ENCODE measurements around the gene GOSR1. TPM values are rescaled to one million over a fixed set of nuclear protein-coding genes. Genes with fewer than 3 reads are reported as not detected.
"Not testable (repeated sequence)": the region's sequence is repeated elsewhere in the genome, so short reads cannot be mapped to it uniquely, and the experiment has no call there.

The GOSR1 gene
- total RNA-seq, 2 experiments from 2014 or later: 43.5 to 53.0 TPM

DNA sequence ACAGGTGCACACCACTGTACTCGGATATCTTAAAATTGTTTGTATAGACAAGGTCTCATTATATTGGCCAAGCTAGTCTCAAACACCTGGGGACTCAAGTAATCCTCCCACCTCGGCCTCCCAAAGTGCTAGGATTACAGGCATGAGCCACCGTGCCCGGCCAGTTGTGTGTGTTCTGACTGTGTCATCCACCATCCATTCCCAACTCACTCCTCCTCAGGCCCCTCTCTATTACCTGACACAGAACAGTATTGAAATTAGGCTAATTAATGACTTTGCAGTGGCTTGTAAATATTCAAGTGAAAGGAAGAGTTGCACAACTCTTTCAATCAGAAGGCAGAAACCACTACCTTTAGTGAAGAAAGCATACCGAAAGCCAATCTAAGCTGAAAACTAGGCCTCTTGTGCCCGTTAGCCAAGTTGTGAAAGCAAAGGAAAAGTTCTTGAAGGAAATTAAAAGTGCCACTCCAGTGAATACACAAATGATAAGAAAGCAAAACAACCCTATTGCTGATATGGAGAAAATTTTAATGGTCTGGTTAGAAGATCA is 28.7 kb downstream of the GOSR1 start:
- peaks cover 2% of the 10 kb centered on the region for H3K9me3 Mint-ChIP-seq (ENCODE audit: low read depth)
- H3K36me3 Mint-ChIP-seq (ENCODE audit: low read depth): peaks cover 33% of the 10 kb centered on the region
- ChIA-PET POLR2A (no interaction called here), CTCF (interaction anchor here (1.8 kb wide), 1 partner anchor 9 kb away, joined by 5 read pairs; no protein-coding TSS in a partner anchor)
- peaks cover 26% of the 10 kb centered on the region for H3K4me1 Mint-ChIP-seq
- DNase-seq: no peak
- no peak overlapping the region for H3K4me3 Mint-ChIP-seq
- intact Hi-C loops (cut with DNase I, micrococcal nuclease): no loop called here
- H3K27ac Mint-ChIP-seq: peak overlapping the region; percentile 38
- no peaks in the 10 kb centered on the region for H3K27me3 Mint-ChIP-seq
- ATAC-seq: no peak

DNA sequence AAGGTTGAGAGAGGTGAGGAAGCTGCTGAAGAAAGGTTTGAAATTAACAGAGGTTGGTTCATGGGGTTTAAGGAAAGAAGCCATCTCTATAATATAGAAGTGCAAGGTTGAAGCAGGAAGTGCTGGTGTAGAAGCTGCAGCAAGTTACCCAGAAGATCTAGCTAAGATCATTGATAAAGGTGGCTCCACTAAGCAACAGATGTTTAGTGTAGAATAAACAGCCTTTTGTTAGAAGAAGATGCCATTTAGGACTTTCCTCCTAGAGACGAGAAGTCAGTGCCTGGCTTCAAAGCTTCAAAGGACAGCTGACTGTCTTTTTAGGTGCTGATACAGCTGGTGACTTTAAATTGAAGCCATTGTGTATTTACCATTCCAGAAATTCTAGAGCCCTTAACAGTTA is 29.3 kb downstream of the GOSR1 start:
- DNase-seq: no peak
- H3K9me3 Mint-ChIP-seq (ENCODE audit: low read depth): no peaks in the 10 kb centered on the region
- peak overlapping the region; percentile 38 for H3K27ac Mint-ChIP-seq
- ChIA-PET CTCF (interaction anchor here (1.8 kb wide), 1 partner anchor 9 kb away, joined by 5 read pairs; no protein-coding TSS in a partner anchor), POLR2A (no interaction called here)
- no peak for ATAC-seq
- peaks cover 29% of the 10 kb centered on the region for H3K36me3 Mint-ChIP-seq (ENCODE audit: low read depth)
- intact Hi-C loops (cut with DNase I, micrococcal nuclease): no loop called here
- H3K4me1 Mint-ChIP-seq: peaks cover 26% of the 10 kb centered on the region
- no peaks in the 10 kb centered on the region for H3K27me3 Mint-ChIP-seq
- H3K4me3 Mint-ChIP-seq: no peak overlapping the region

DNA sequence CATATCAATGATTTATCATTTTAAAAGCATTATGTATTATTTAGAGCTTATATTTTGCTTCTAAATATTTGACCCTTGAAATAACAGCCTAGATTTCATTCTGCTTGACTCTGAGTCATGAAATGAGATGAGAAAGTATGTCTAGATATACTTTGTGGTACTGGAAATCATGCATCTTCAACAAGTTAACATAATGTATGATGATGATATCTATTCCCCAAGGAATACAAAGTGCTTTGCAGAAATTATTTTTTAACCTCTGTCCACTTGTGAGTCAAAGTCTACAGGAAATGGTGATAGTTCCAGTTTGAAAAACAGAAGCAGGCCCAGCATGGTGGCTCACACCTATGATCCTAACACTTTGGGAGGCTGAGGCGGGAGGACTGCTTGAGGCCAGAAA is 36.1 kb downstream of the GOSR1 start:
- ChIA-PET POLR2A (no interaction called here), CTCF (interaction anchor here (1.0 to 1.3 kb wide), 2 partner anchors 9 to 10 kb away, joined by 3 read pairs; no protein-coding TSS in a partner anchor)
- H3K36me3 Mint-ChIP-seq (ENCODE audit: low read depth): peaks cover 17% of the 10 kb centered on the region
- no peaks in the 10 kb centered on the region for H3K27me3 Mint-ChIP-seq
- ATAC-seq: no peak
- peaks cover 7% of the 10 kb centered on the region for H3K4me1 Mint-ChIP-seq
- DNase-seq: no peak
- H3K4me3 Mint-ChIP-seq: no peak overlapping the region
- intact Hi-C loops (cut with DNase I, micrococcal nuclease): no loop called here
- no peaks in the 10 kb centered on the region for H3K9me3 Mint-ChIP-seq (ENCODE audit: low read depth)
- no peak overlapping the region for H3K27ac Mint-ChIP-seq

DNA sequence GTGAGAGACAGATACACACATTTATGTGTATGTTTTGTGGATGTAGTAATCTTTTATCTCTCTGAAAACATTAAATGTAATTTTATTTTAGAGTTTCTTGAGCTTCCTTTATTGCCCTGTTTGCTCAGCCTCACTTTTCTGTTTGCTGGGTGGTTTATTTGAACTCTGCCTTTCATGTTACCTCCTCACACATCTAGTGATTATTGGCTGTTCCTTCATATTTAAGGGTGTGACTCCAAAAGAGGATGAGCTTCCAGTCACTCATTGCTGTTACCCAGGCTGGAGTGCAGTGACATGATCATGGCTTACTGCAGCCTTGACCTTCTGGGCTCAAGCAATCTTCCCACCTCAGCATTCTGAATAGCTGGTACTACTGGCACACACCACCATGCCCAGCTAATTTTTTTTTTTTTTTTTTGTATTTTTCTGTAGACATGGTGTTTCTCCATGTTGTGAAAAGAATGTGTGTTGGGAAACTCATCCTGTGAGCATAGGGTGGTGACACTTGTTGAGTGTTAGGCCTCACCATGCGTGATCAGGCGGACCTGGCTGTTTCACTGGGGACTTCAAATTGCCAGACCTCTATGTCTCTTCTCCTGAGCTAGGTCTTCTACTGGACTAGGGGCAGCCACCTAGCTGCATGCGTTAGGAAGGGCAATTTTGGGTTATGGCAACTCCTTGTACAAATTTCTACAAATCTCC is 37.8 kb downstream of the GOSR1 start:
- POLR2A ChIA-PET: no interaction called here
- no peak overlapping the region for H3K4me3 Mint-ChIP-seq

DNA sequence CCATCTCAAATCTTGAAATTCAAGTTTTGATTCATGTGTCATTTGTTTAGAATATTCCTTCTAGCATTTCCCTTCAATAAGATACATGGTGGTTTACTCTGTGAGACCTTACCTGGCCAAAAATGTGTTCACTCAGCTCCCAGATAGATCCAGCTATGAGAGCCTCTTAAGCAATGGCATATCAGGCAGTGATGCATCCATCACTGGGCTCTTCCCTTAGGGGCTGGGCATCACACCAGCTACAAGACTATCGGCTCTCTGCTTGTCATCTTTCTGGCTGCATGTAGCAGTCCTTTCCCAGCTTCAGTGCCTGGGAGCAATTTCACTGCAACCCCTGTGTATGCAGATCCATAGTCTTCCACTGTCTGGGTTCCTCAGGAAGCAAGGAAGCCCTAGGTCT is 40.6 kb downstream of the GOSR1 start:
- Mint-ChIP-seq H3K9me3 (ENCODE audit: low read depth) (no peaks in the 10 kb centered on the region), H3K36me3 (ENCODE audit: low read depth) (peaks cover 46% of the 10 kb centered on the region), H3K4me1 (peaks cover 21% of the 10 kb centered on the region), H3K4me3 (no peak overlapping the region), H3K27me3 (no peaks in the 10 kb centered on the region), H3K27ac (peak overlapping the region; percentile 6)
- ATAC-seq: no peak
- ChIA-PET POLR2A (no interaction called here), CTCF (no interaction called here)
- intact Hi-C loops (cut with DNase I, micrococcal nuclease): no loop called here
- DNase-seq: no peak

More for the DNA sequence above, 37.8 kb downstream of the GOSR1 start:
- no peak for ATAC-seq
- Mint-ChIP-seq H3K27me3 (no peaks in the 10 kb centered on the region), H3K36me3 (ENCODE audit: low read depth) (peaks cover 24% of the 10 kb centered on the region), H3K4me1 (peaks cover 12% of the 10 kb centered on the region), H3K27ac (no peak overlapping the region), H3K9me3 (ENCODE audit: low read depth) (no peaks in the 10 kb centered on the region)
- DNase-seq: no peak
- intact Hi-C loops (cut with DNase I, micrococcal nuclease): no loop called here
- CTCF ChIA-PET: interaction anchor here (0.6 to 1.4 kb wide), 6 partner anchors 9 to 328 kb away, joined by 3 to 5 read pairs (median 3); no protein-coding TSS in a partner anchor

DNA sequence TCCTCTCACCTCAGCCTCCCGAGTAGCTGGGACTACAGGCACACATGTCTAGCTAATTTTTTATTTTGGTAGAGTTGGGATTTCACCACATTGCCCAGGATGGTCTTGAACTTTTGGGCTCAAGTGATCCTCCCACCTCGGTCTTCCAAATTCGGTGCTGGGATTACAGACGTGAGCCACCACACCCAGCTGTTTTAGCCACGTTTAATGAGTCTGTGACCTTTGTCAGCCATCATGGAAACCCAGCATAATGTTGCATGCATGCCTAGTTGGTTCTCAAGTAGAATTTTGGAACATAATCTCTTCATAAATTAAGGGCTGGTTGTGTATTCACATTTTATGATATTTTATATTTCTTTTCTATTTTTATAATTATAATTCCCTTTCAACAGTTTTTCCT is 42.0 kb downstream of the GOSR1 start:
- H3K4me1 Mint-ChIP-seq: peaks cover 18% of the 10 kb centered on the region
- H3K27ac Mint-ChIP-seq: no peak overlapping the region
- H3K4me3 Mint-ChIP-seq: no peak overlapping the region
- DNase-seq (no peak), ATAC-seq (no peak)
- intact Hi-C loops (cut with DNase I, micrococcal nuclease): no loop called here
- H3K36me3 Mint-ChIP-seq (ENCODE audit: low read depth): peaks cover 47% of the 10 kb centered on the region
- POLR2A ChIA-PET: interaction anchor here (0.8 kb wide), 1 partner anchor 15 kb away, joined by 3 read pairs; no protein-coding TSS in a partner anchor
- no peaks in the 10 kb centered on the region for H3K27me3 Mint-ChIP-seq
- CTCF ChIA-PET: interaction anchor here (1.9 kb wide), 1 partner anchor 42 kb away, joined by 7 read pairs; the partner anchor contains the start of gene GOSR1
- no peaks in the 10 kb centered on the region for H3K9me3 Mint-ChIP-seq (ENCODE audit: low read depth)

DNA sequence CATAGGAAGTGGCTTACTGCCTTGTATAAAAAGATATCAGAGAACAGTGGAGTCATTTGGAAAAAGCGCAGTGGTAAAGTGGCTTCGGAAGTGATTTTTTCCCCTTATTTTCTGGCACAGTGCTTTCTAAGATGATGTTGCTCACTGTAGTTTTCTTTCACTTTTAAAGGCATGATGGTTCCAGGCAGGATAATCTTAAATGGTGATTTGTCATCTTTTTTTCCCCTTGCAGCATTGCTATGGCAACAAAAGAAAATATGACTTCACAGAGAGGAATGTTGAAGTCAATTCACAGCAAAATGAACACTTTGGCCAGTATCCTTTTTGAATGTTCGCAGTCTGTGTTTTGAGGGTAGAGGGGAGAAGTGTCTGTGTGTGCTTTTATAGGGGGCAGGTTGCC is 42.5 kb downstream of the GOSR1 start:
- Mint-ChIP-seq H3K27ac (peak overlapping the region; percentile 10), H3K36me3 (ENCODE audit: low read depth) (peaks cover 49% of the 10 kb centered on the region), H3K27me3 (no peaks in the 10 kb centered on the region), H3K4me1 (peaks cover 21% of the 10 kb centered on the region), H3K9me3 (ENCODE audit: low read depth) (no peaks in the 10 kb centered on the region), H3K4me3 (no peak overlapping the region)
- intact Hi-C loops (cut with DNase I, micrococcal nuclease): loop anchor here in 1 of 2 experiments (5.0 kb wide), 1 partner anchor 42 kb away; the partner anchor contains the start of gene GOSR1
- ATAC-seq (no peak), DNase-seq (no peak)
- ChIA-PET POLR2A (interaction anchor here (0.8 kb wide), 1 partner anchor 14 kb away, joined by 3 read pairs; no protein-coding TSS in a partner anchor), CTCF (interaction anchor here (1.9 kb wide), 1 partner anchor 43 kb away, joined by 7 read pairs; the partner anchor contains the start of gene GOSR1)

DNA sequence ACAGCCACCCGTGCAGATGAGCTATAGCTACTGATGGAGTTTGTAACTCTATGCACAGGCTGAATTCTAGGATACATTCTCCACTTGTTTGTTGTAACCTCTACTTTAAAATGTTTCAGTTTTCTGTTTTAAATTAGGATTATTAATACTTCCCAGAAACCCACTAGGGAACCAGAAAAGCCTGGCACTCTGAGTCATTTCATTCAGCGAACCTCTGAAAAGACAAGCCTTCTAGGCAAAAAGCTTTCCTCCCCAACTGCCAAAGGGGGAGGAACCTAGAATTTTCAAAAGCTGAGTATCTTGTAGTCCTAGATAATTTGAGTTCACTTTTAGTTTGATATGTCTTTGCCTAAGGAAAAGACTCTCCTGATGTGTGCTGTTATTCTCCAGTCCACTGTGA is 43.2 kb downstream of the GOSR1 start:
- Mint-ChIP-seq H3K27me3 (no peaks in the 10 kb centered on the region), H3K4me1 (peaks cover 21% of the 10 kb centered on the region), H3K36me3 (ENCODE audit: low read depth) (peaks cover 47% of the 10 kb centered on the region), H3K4me3 (no peak overlapping the region), H3K27ac (peak overlapping the region; percentile 60), H3K9me3 (ENCODE audit: low read depth) (no peaks in the 10 kb centered on the region)
- intact Hi-C loops (cut with DNase I, micrococcal nuclease): loop anchor here in 1 of 2 experiments (5.0 kb wide), 1 partner anchor 43 kb away; the partner anchor contains the start of gene GOSR1
- ChIA-PET CTCF (interaction anchor here (0.5 to 1.9 kb wide), 5 partner anchors 9 to 611 kb away, joined by 3 to 7 read pairs (median 4); partner anchors contain the start of gene GOSR1), POLR2A (no interaction called here)
- DNase-seq: no peak
- ATAC-seq: no peak

DNA sequence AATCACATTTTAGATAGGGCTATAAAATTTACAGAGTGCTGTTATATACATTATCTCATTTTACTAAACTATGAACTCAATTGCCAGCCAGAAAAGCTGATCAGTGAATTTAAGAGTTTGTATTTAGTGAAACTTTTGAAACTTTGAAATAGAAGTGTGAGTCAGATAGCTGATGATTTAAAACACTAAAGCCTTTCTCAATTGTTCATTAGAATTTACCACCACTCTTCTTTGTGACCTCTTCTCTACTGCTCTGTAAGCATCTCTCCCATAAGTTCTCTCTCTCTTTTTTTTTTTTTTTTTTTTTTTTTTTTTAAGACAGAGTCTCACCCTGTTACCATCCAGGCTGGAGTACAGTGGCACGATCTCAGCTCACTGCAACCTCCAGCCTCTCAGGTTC is 43.7 kb downstream of the GOSR1 start:
- ATAC-seq (peak; percentile 6), DNase-seq (no peak)
- H3K4me3 Mint-ChIP-seq: no peak overlapping the region
- intact Hi-C loops (cut with DNase I, micrococcal nuclease): loop anchor here in 1 of 2 experiments (5.0 kb wide), 1 partner anchor 44 kb away; the partner anchor contains the start of gene GOSR1
- H3K9me3 Mint-ChIP-seq (ENCODE audit: low read depth): no peaks in the 10 kb centered on the region
- peak overlapping the region; percentile 60 for H3K27ac Mint-ChIP-seq
- peaks cover 44% of the 10 kb centered on the region for H3K36me3 Mint-ChIP-seq (ENCODE audit: low read depth)
- CTCF ChIA-PET: interaction anchor here (0.5 to 1.9 kb wide), 5 partner anchors 8 to 611 kb away, joined by 3 to 7 read pairs (median 4); partner anchors contain the start of gene GOSR1
- peaks cover 19% of the 10 kb centered on the region for H3K4me1 Mint-ChIP-seq
- no peaks in the 10 kb centered on the region for H3K27me3 Mint-ChIP-seq
- POLR2A ChIA-PET: no interaction called here

DNA sequence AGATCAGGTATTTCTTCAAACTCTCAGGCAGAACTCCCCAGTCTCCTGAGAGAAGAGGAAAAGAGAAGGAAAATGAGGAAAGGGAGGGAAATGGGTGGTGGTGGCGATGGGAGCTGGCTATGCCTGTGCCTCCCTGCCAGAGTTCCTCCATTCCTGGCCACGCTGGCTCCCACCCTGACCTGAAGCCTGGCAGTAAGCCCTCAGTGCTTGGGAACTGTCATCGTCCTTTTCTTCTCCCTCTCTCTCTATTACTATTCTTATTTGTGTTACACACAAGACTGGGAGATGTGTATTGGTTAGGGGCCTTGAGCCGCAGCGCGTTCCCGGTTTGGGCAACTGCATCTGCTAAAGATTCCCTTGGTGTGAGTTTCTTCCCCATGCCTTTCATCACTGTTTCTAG is 44.6 kb downstream of the GOSR1 start:
- CTCF ChIA-PET: no interaction called here

DNA sequence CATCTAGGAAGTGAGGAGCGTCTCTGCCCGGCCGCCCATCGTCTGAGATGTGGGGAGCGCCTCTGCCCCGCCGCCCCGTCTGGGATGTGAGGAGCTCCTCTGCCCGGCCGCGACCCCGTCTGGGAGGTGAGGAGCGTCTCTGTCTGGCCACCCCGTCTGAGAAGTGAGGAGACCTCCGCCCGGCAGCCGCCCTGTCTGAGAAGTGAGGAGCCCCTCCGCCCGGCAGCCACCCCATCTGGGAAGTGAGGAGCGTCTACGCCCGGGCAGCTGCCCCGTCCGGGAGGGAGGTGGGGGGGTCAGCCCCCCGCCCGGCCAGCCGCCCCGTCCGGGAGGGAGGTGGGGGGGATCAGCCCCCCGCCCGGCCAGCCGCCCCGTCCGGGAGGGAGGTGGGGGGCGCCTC is 46.0 kb downstream of the GOSR1 start:
- CTCF ChIA-PET; H3K27ac Mint-ChIP-seq; POLR2A ChIA-PET; H3K27me3 Mint-ChIP-seq; H3K4me3 Mint-ChIP-seq; ATAC-seq; DNase-seq; H3K9me3 Mint-ChIP-seq (ENCODE audit: low read depth): not testable (repeated sequence)
- H3K4me1 Mint-ChIP-seq: peaks cover 19% of the 10 kb centered on the region
- peaks cover 38% of the 10 kb centered on the region for H3K36me3 Mint-ChIP-seq (ENCODE audit: low read depth)
- intact Hi-C loops (cut with DNase I, micrococcal nuclease): loop anchor here in 1 of 2 experiments (5.0 kb wide), 1 partner anchor 46 kb away; the partner anchor contains the start of gene GOSR1

More for the DNA sequence above, 44.6 kb downstream of the GOSR1 start:
- ATAC-seq (no peak), DNase-seq (no peak)
- intact Hi-C loops (cut with DNase I, micrococcal nuclease): loop anchor here in 1 of 2 experiments (5.0 kb wide), 1 partner anchor 44 kb away; the partner anchor contains the start of gene GOSR1
- peaks cover 44% of the 10 kb centered on the region for H3K36me3 Mint-ChIP-seq (ENCODE audit: low read depth)
- no peak overlapping the region for H3K27ac Mint-ChIP-seq
- POLR2A ChIA-PET: no interaction called here
- H3K4me3 Mint-ChIP-seq: no peak overlapping the region
- H3K9me3 Mint-ChIP-seq (ENCODE audit: low read depth): no peaks in the 10 kb centered on the region
- H3K27me3 Mint-ChIP-seq: no peaks in the 10 kb centered on the region
- peaks cover 19% of the 10 kb centered on the region for H3K4me1 Mint-ChIP-seq
